Mesodermal cell (in vitro differentiated cells): ENCODE results near the gene RBMS3.

ENCODE experiments used
- H3K27ac ChIP-seq: 2 replicates; pipeline ENCODE4 v1.7.0; 2013; ENCODE audit warnings: mild to moderate bottlenecking, low read depth, low read length, moderate library complexity; ENCODE audit not compliant: severe bottlenecking
- H3K36me3 ChIP-seq: 2 replicates; pipeline ENCODE4 v1.7.1; 2013; ENCODE audit warnings: mild to moderate bottlenecking, low read length, moderate library complexity; ENCODE audit not compliant: control insufficient read depth, insufficient read depth
- H3K4me1 ChIP-seq: one replicate; pipeline ENCODE4 v1.7.1; 2013; ENCODE audit warnings: mild to moderate bottlenecking, low read length; ENCODE audit not compliant: insufficient read depth, control insufficient read depth, poor library complexity, severe bottlenecking
- H3K4me3 ChIP-seq: 2 replicates; pipeline ENCODE4 v1.7.0; 2013; ENCODE audit warnings: low read length, control low read depth, mild to moderate bottlenecking; ENCODE audit not compliant: insufficient read depth, poor library complexity, severe bottlenecking; ENCODE audit errors: extremely low read depth
- H3K9me3 ChIP-seq: 2 replicates; pipeline ENCODE4 v1.7.1; 2013; ENCODE audit warnings: mild to moderate bottlenecking, low read length, moderate library complexity; ENCODE audit not compliant: control insufficient read depth
- WGBS, 2 experiments: methylation state at CpG; one replicate each; pipeline ENCODE4 v1.1.5; 2013; ENCODE audit warnings: missing lambda C conversion rate in 2 of 2; ENCODE audit not compliant: insufficient coverage in 2 of 2; 5-methylcytosine and 5-hydroxymethylcytosine counted together

Gene RBMS3

DNA sequence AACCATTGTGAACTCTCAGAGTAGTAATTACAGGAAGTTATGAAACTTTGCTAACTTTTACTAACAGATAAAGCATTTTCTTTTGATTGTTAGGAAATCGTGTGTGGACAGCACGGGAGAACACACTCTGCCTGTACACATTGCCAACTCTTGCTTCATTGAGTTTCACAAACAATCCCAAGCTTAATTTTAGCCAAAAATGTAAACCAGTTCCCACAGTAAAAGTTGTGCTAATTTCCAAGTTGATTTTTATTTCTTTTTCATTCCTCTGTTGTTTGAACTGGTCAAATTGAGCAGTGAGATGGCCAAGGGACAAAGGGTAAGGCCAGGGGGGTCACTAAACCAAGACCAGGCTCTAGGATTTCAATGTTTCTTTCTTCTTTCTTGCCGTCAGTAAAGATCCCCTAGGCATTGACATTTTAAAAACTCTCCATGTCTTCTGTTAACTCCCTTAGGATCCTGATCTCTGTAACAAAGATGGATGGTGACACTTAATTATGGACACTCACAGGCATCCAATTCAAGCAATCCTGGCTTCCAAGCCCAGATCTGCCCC, 414.9 kb downstream of the RBMS3 start:
- peaks cover 39% of the 10 kb centered on the region for H3K4me1 ChIP-seq
- WGBS, 2 experiments = 60 to 77% methylated on average over 1 to 2 of the region's 3 CpGs
- H3K27ac ChIP-seq = peak overlapping the region; percentile 99
- H3K36me3 ChIP-seq = peaks cover 30% of the 10 kb centered on the region
- no peak overlapping the region for H3K4me3 ChIP-seq
- peaks cover 4% of the 10 kb centered on the region for H3K9me3 ChIP-seq

DNA sequence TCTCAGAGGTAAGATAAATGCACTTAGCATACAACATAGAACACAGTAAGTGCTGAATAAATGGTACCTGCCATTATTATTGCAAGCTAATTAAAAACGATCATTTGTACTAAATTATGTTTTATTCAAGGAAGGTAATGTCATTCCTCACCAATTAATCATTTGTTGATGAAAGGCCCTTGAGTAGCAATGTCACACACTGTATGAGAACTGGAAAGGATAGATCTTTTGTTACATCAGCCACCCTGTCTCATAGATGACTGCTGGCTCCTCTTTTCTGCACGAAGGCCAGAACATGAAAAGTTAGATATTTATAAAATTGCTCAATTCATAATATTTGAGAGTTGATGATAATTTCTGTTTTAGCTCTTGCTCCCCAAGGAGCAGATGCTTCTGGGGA, 415.4 kb downstream of the RBMS3 start:
- peaks cover 36% of the 10 kb centered on the region for H3K36me3 ChIP-seq
- peak overlapping the region; percentile 99 for H3K27ac ChIP-seq
- peaks cover 10% of the 10 kb centered on the region for H3K9me3 ChIP-seq
- H3K4me3 ChIP-seq = no peak overlapping the region
- peaks cover 39% of the 10 kb centered on the region for H3K4me1 ChIP-seq
- WGBS, 2 experiments = no CpG with 5 or more reads among the region's 2 CpGs

DNA sequence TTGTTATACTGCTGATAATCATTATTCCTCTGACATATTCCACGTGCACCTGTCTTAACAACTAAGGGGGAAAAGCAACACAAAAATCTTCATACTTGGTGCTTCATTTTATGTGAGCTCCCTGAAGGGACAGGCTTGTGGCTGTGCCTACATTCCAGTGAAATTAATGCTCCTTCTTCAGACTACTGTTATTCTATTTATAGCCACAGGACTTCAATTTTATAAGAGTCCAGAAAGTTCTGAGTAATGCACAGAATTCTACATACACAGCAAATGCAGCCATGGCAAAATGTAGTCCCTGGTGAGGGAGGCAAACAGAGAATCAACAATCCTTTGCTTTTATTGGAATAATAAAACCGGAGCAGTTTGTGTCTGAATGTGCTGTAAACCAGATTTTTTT, 417.1 kb downstream of the RBMS3 start:
- 86% methylated on average over 1 to 2 of the region's 2 CpGs for WGBS, 2 experiments
- Histone ChIP-seq H3K9me3 (peaks cover 16% of the 10 kb centered on the region), H3K4me3 (no peak overlapping the region), H3K27ac (no peak overlapping the region), H3K36me3 (peaks cover 40% of the 10 kb centered on the region), H3K4me1 (peaks cover 33% of the 10 kb centered on the region)

DNA sequence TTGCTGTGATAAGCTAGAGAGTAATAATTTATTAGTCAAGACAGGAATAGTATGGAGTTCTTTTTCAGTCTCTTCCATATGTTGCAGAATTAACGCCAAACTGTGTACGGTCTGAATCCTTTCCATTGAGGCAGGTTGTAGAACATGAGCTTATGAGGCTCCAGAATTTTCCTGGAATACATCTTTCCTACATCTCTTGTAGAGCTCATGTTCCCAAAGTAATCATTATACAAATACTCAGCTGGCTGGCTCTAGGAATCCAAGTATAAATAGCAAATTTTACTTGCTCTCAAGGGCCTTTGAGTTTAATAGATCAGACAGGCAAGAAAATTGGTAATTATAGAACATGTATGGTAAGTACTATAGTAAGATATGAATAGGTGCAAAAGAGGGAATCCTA, 419.4 kb downstream of the RBMS3 start:
- Histone ChIP-seq H3K4me1 (peaks cover 14% of the 10 kb centered on the region), H3K27ac (no peak overlapping the region), H3K4me3 (no peak overlapping the region), H3K9me3 (peaks cover 16% of the 10 kb centered on the region), H3K36me3 (peaks cover 50% of the 10 kb centered on the region)
- no CpG with 5 or more reads among the region's 2 CpGs for WGBS, 2 experiments

DNA sequence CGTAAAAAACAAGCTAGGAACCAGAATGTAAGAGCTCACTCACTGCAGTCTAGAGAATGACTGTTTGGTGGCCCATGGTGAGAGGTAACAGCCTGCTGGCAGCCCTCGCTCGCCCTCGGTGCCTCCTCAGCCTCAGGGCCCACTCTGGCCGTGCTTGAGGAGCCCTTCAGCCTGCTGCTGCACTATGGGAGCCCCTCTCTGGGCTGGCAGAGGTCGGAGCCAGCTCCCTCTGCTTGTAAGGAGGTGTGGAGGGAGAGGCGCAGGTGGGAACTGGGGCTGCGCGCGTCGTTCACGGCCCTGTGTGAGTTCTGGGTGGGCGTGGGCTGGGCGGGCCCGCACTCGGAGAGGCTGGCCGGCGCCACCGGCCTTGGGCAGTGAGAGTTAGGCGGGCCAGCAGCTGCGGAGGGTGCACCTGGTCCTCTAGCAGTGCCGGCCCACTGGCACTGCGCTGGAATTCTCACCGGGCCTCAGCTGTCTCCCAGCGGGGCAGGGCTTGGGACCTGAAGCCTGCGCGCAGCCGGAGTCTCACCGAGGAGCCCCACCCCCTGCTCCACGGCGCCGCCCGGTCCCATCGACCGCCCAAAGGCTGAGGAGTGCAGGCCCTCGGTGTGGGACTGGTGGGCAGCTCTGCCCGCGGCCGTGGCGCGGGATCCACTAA, 420.6 kb downstream of the RBMS3 start:
- H3K36me3 ChIP-seq = peaks cover 49% of the 10 kb centered on the region
- peaks cover 16% of the 10 kb centered on the region for H3K9me3 ChIP-seq
- H3K4me3 ChIP-seq = no peak overlapping the region
- WGBS, 2 experiments = 94 to 98% methylated on average over 25 to 40 of the region's 41 CpGs
- H3K4me1 ChIP-seq = peaks cover 6% of the 10 kb centered on the region
- no peak overlapping the region for H3K27ac ChIP-seq

DNA sequence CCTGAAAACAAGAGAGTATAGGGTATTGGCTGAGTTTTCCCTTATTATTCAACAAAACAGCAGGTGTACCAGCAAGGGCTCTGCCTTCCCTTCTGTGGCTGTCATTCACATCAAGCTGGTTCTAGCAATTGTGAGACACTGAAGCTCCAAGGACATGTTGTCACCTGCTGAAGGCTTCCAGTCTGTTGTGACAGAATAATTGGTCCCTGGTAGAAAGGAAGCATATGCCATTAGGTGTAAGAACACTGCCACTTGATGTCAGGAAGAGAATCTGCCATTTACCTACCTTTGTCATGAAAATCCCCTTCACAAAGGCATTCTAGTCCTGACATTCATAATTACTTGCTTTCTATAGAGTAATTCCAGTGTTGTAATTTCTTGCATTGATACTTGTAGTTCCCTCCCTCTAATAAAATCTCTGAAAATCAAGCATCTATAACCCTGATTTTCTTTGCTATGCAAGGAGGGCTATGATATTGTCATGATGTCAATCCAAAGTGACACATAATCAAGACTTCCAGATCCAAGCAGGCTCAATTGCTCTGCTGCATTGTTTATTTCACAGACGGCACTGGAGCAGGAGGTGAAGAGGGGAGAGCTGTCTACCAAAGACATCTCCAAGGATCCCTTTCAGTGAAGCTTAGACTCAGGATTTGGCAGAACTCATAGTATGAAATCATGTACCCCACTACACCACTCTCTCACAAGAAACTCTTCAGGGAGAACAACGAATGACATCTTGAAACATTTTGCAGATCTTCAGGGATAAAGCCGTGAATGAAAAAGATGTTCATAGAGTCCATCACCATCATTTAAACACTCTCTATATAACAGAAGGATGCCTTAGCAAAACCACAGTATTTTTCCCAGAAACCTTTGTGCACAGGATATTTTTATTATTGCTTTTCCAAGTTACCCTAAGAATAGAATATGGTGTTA, 425.3 kb downstream of the RBMS3 start:
- WGBS, 2 experiments = no CpG with 5 or more reads among the region's 3 CpGs
- no peak overlapping the region for H3K27ac ChIP-seq
- peaks cover 21% of the 10 kb centered on the region for H3K36me3 ChIP-seq
- H3K9me3 ChIP-seq = peaks cover 7% of the 10 kb centered on the region
- H3K4me1 ChIP-seq = no peaks in the 10 kb centered on the region
- H3K4me3 ChIP-seq = no peak overlapping the region

DNA sequence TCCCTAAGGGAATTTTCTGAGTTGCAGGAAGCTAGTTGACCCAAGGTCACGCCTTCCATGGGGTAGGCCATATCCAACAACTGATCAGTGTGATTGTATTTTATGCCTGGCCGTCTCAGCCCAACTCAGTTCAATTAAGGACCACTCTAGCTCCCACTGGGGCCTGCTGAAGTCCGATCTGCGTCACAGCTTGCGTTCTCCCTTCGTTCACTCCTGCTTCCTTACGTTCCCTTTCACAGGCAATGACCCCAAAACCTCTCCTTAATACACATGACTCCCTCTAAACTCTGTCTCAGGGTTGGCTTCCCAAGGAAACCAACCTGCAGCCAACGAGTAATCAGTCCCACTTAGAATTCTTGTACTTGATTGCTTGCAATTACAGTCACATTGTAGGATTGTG, 428.0 kb downstream of the RBMS3 start:
- no peak overlapping the region for H3K4me3 ChIP-seq
- WGBS, 2 experiments = 87 to 89% methylated on average over 7 to 8 of the region's 8 CpGs
- no peaks in the 10 kb centered on the region for H3K9me3 ChIP-seq
- no peak overlapping the region for H3K27ac ChIP-seq
- H3K36me3 ChIP-seq = peaks cover under 1% of the 10 kb centered on the region
- H3K4me1 ChIP-seq = no peaks in the 10 kb centered on the region

DNA sequence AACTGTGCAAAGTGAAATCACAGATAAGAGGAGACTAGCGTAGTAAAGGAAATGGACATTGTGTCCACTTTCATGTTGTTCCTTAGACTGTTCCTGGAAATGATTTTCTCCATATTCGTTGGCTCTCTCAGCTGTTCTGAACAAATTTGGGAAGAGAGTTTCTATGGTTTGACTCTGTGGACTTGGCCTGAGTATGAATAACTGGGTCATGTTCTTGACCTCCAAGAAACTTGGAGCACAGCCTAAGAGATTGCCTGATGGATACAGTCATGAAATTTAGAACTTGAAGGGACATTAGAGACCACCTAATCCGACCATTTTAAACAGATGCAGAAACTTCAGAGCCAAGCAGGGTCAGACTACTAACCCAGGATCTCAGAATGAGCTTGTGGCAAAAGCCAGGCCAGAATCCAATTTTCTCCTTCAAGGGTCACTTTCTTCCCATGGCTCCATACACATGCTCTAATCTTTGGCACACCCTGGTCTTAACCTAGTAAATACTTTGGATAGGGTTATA, 430.4 kb downstream of the RBMS3 start:
- H3K9me3 ChIP-seq = no peaks in the 10 kb centered on the region
- 89 to 100% methylated on average over 3 of the region's 3 CpGs for WGBS, 2 experiments
- H3K27ac ChIP-seq = no peak overlapping the region
- no peak overlapping the region for H3K4me3 ChIP-seq
- no peaks in the 10 kb centered on the region for H3K4me1 ChIP-seq
- no peaks in the 10 kb centered on the region for H3K36me3 ChIP-seq

DNA sequence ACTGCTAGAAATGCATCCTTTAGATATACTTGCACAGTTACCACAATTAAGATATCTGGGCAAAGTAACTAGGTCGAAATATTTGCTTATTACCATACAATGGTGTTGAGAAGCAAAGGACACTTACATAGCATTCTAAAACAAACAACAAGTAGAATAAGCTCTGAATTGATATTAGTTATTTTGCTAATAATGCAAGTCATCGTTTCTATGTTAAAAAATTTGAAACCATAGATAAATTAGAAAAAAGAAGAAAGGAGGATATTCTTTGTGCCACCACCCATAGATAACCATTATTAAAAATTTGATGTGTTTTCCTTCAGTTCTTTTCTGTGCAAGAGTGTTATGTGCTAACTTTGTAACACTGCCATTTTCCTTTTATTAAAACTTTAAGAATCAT, 435.3 kb downstream of the RBMS3 start:
- no peaks in the 10 kb centered on the region for H3K36me3 ChIP-seq
- no CpG with 5 or more reads among the region's 2 CpGs for WGBS, 2 experiments
- no peak overlapping the region for H3K27ac ChIP-seq
- no peaks in the 10 kb centered on the region for H3K9me3 ChIP-seq
- H3K4me1 ChIP-seq = peaks cover 11% of the 10 kb centered on the region
- H3K4me3 ChIP-seq = no peak overlapping the region

DNA sequence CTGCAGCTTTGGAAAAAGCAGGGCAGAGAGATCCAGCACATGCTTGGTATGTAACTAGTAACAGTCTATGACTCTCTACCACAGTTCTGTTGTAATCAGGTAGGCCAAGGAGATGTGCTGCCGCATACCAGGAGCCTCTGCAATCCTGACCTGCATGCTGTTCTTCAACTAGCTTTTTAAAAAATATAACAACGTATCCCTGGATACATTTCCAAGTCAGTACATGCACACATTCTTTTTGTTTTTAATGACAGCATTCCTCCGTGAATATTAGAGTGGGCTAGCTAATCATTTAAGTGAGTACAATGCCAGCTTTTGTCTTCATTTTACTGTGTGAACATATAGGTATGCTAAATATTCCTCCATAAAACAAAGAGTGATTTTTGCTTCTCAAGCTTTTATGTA, 437.8 kb downstream of the RBMS3 start:
- Histone ChIP-seq H3K9me3 (no peaks in the 10 kb centered on the region), H3K4me1 (peaks cover 11% of the 10 kb centered on the region), H3K36me3 (no peaks in the 10 kb centered on the region), H3K4me3 (no peak overlapping the region), H3K27ac (peak overlapping the region; percentile 13)
- WGBS, 2 experiments = 100% methylated on average over 1 of the region's 3 CpGs; no CpG with 5 or more reads in 1 of the 2 experiments
